ENCODE data around the gene TMEM176A. TPM values are rescaled to one million over a fixed set of nuclear protein-coding genes. Genes with fewer than 3 reads are reported as not detected.

TMEM176A gene
- under 0.01 TPM in 1 of 2 replicates, not detected in the other for total RNA-seq (ENCODE audit: low replicate concordance)

GRCh38 chr7:150800581-150801241 lies at the start of gene TMEM176A:
TSS of gene TMEM176A (plus strand) at chr7:150800769. CDS start at chr7:150801551, 782 bp downstream.

GRCh38 chr7:150799741-150800580 lies 608 bp upstream of the TMEM176A start, which contains the start of gene TMEM176B:
TSS of gene TMEM176B (minus strand) at chr7:150800364. CDS start at chr7:150796569, 3,795 bp downstream.

GRCh38 chr7:150852371-150852905 lies 51.9 kb downstream of the TMEM176A start, which contains the start of gene AOC1:
TSS of gene AOC1 (plus strand) at chr7:150852517. CDS start at chr7:150856471, 3,954 bp downstream.

Other genes starting within 250 kb of the TMEM176A start
- gene GIMAP4, start 233.4 kb upstream of the TMEM176A start, total RNA-seq (ENCODE audit: low replicate concordance), result 0.35 TPM in 1 of 2 replicates, not detected in the other
- gene GIMAP6, start 168.4 kb upstream of the TMEM176A start, total RNA-seq (ENCODE audit: low replicate concordance), result 0.35 TPM in 1 of 2 replicates, not detected in the other
- gene GIMAP2, start 115.1 kb upstream of the TMEM176A start, total RNA-seq (ENCODE audit: low replicate concordance), result 0.60 and 4.7 TPM in 2 replicates
- gene GIMAP1, start 84.2 kb upstream of the TMEM176A start, total RNA-seq (ENCODE audit: low replicate concordance), result not detected in 2 replicates
- gene GIMAP5, start 63.4 kb upstream of the TMEM176A start, total RNA-seq (ENCODE audit: low replicate concordance), result 0.08 and 0.12 TPM in 2 replicates
- gene TMEM176B, start 405 bp upstream of the TMEM176A start, total RNA-seq (ENCODE audit: low replicate concordance), result 4.8 TPM in 1 of 2 replicates, not detected in the other
- not detected in 2 replicates for gene AOC1, start 51.7 kb downstream of the TMEM176A start, total RNA-seq (ENCODE audit: low replicate concordance)
- gene KCNH2, start 177.6 kb downstream of the TMEM176A start, total RNA-seq (ENCODE audit: low replicate concordance), result 0.08 TPM in 1 of 2 replicates, not detected in the other
- gene NOS3, start 190.2 kb downstream of the TMEM176A start, total RNA-seq (ENCODE audit: low replicate concordance), result 0.53 and 1.3 TPM in 2 replicates
- gene ATG9B, start 223.7 kb downstream of the TMEM176A start, total RNA-seq (ENCODE audit: low replicate concordance), result 0.23 TPM in 1 of 2 replicates, not detected in the other
- gene ABCB8, start 227.7 kb downstream of the TMEM176A start, total RNA-seq (ENCODE audit: low replicate concordance), result 17.1 and 24.2 TPM in 2 replicates
- 0.23 TPM in 1 of 2 replicates, not detected in the other for gene ASIC3, start 247.8 kb downstream of the TMEM176A start, total RNA-seq (ENCODE audit: low replicate concordance)